ENCODE measurements around the gene BAZ2B.
A peak's percentile ranks its signal among the peaks of the same experiment; 100 is the strongest.
"Not testable (repeated sequence)": the region's sequence is repeated elsewhere in the genome, so short reads cannot be mapped to it uniquely, and the experiment has no call there.

BAZ2B gene

GRCh38 chr2:159546039-159546438 lies 70.3 kb downstream of the BAZ2B start:
- H3K9me3 Mint-ChIP-seq: peaks cover 7% of the 10 kb centered on the region

GRCh38 chr2:159545085-159545484 lies 71.3 kb downstream of the BAZ2B start:
- no peak for ATAC-seq
- Mint-ChIP-seq H3K4me1 (peaks cover 6% of the 10 kb centered on the region), H3K36me3 (peaks cover 22% of the 10 kb centered on the region), H3K27ac (no peak overlapping the region), H3K4me3 (no peak overlapping the region), H3K27me3 (no peaks in the 10 kb centered on the region), H3K9me3 (peaks cover 7% of the 10 kb centered on the region)

More at GRCh38 chr2:159546039-159546438, 70.3 kb downstream of the BAZ2B start:
- no peaks in the 10 kb centered on the region for H3K27me3 Mint-ChIP-seq
- no peak for ATAC-seq
- peaks cover 6% of the 10 kb centered on the region for H3K4me1 Mint-ChIP-seq
- peaks cover 22% of the 10 kb centered on the region for H3K36me3 Mint-ChIP-seq
- H3K27ac Mint-ChIP-seq: no peak overlapping the region
- no peak overlapping the region for H3K4me3 Mint-ChIP-seq

DNA sequence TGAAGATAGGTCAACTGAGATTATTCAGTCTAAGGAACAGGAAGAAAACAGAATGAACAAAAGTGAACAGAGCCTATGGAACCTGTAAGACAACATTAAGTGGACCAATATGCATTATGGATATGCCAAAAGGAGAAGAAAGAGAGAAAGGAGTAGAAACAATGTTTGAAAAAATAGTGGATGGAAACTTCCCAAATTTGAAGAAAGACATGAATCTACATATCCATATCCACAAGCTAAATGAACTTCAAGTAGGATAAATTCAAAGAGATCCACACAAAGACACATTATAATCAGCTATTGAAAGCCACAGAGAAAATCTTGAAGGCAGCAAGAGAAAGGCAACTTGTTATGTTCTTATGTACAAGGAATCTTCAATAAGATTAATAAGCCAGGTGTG lies 74.2 kb downstream of the BAZ2B start:
- no peak overlapping the region for H3K4me3 Mint-ChIP-seq
- ATAC-seq: no peak
- H3K4me1 Mint-ChIP-seq: no peaks in the 10 kb centered on the region
- peaks cover 7% of the 10 kb centered on the region for H3K9me3 Mint-ChIP-seq
- H3K27ac Mint-ChIP-seq: no peak overlapping the region
- H3K36me3 Mint-ChIP-seq: peaks cover 22% of the 10 kb centered on the region
- no peaks in the 10 kb centered on the region for H3K27me3 Mint-ChIP-seq

DNA sequence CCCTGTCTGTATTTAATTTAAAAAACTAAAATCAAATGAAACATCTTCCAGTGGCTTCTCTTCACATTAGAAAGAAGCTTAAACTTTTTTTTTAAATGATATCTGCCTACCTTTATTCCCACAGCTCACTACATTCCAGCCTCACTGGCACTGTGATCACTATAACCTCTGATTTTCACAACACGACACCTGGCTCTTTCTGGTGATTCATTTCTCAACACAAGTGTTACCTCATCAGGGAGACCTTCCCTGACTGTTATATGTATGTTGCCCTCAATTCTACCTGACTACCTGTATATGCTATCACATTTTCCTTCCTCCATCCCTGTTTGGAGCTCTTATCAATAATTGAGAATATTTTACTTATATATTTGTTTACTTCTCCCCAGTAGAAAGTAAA lies 76.6 kb downstream of the BAZ2B start:
- no peaks in the 10 kb centered on the region for H3K27me3 Mint-ChIP-seq
- H3K9me3 Mint-ChIP-seq: peaks cover 7% of the 10 kb centered on the region
- H3K4me3 Mint-ChIP-seq: no peak overlapping the region
- no peak for ATAC-seq
- peaks cover 22% of the 10 kb centered on the region for H3K36me3 Mint-ChIP-seq
- no peaks in the 10 kb centered on the region for H3K4me1 Mint-ChIP-seq
- no peak overlapping the region for H3K27ac Mint-ChIP-seq

- Mint-ChIP-seq H3K27ac (no peak overlapping the region), H3K9me3 (peaks cover 7% of the 10 kb centered on the region), H3K27me3 (no peaks in the 10 kb centered on the region), H3K4me1 (no peaks in the 10 kb centered on the region), H3K36me3 (peaks cover 13% of the 10 kb centered on the region), H3K4me3 (no peak overlapping the region)
- no peak for ATAC-seq
Measured at GRCh38 chr2:159538801-159539200, 77.5 kb downstream of the BAZ2B start.

DNA sequence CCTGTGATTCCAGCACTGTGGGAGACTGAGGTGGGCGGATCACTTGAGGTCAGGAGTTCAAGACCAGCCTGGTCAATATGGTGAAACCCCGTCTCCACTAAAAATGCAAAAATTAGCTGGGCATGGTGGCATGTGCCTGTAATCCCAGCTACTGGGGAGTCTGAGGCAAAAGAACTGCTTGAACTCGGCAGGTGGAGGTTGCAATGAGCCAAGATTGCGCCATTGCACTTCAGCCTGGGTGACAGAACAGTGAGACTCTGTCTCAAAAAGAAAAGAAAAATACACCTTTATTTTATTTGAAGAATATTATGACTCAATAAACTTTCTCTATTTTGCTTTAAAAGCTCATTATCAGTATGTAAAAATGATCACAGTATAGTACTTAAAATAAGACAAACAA lies 81.1 kb downstream of the BAZ2B start:
- ATAC-seq, H3K9me3 Mint-ChIP-seq, H3K4me3 Mint-ChIP-seq, H3K4me1 Mint-ChIP-seq, H3K36me3 Mint-ChIP-seq, H3K27ac Mint-ChIP-seq, H3K27me3 Mint-ChIP-seq: not testable (repeated sequence)

DNA sequence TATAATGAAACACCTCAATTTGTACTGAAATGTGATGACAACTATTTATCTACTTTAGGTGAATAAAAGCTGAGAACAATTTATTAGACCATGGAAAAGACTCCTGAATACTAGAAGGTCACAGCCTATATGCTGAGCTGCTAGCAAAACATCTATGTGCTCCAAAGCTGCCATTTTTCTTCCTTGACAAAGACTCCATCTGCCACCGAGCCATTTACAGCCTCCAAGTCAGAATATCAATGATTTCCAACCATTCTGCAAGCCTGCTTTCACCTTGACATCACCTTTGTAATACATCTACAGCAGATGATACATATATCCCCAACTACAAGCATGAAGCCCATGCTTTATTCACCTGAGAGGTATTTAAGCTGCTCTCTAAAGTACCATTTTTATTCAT lies 84.9 kb downstream of the BAZ2B start:
- H3K9me3 Mint-ChIP-seq: no peaks in the 10 kb centered on the region
- H3K36me3 Mint-ChIP-seq: no peaks in the 10 kb centered on the region
- no peak overlapping the region for H3K27ac Mint-ChIP-seq
- H3K27me3 Mint-ChIP-seq: no peaks in the 10 kb centered on the region
- ATAC-seq: no peak
- no peaks in the 10 kb centered on the region for H3K4me1 Mint-ChIP-seq
- no peak overlapping the region for H3K4me3 Mint-ChIP-seq

GRCh38 chr2:159526433-159526832 lies 89.9 kb downstream of the BAZ2B start:
- Mint-ChIP-seq H3K4me3 (no peak overlapping the region), H3K27me3 (no peaks in the 10 kb centered on the region), H3K27ac (no peak overlapping the region), H3K9me3 (no peaks in the 10 kb centered on the region), H3K36me3 (no peaks in the 10 kb centered on the region), H3K4me1 (no peaks in the 10 kb centered on the region)
- ATAC-seq: no peak

- Mint-ChIP-seq H3K9me3 (no peaks in the 10 kb centered on the region), H3K4me3 (no peak overlapping the region), H3K27me3 (no peaks in the 10 kb centered on the region), H3K27ac (no peak overlapping the region), H3K4me1 (no peaks in the 10 kb centered on the region), H3K36me3 (no peaks in the 10 kb centered on the region)
- ATAC-seq: no peak
Measured at GRCh38 chr2:159525012-159525411, 91.3 kb downstream of the BAZ2B start.

- no peak for ATAC-seq
- Mint-ChIP-seq H3K27ac (no peak overlapping the region), H3K4me1 (no peaks in the 10 kb centered on the region), H3K9me3 (no peaks in the 10 kb centered on the region), H3K36me3 (no peaks in the 10 kb centered on the region), H3K27me3 (no peaks in the 10 kb centered on the region), H3K4me3 (no peak overlapping the region)
Measured at GRCh38 chr2:159521272-159521671, 95.1 kb downstream of the BAZ2B start.

- H3K4me1 Mint-ChIP-seq: peaks cover 8% of the 10 kb centered on the region
- no peak for ATAC-seq
- no peaks in the 10 kb centered on the region for H3K9me3 Mint-ChIP-seq
- H3K27ac Mint-ChIP-seq: no peak overlapping the region
- peaks cover 7% of the 10 kb centered on the region for H3K36me3 Mint-ChIP-seq
- no peak overlapping the region for H3K4me3 Mint-ChIP-seq
- no peaks in the 10 kb centered on the region for H3K27me3 Mint-ChIP-seq
Measured at GRCh38 chr2:159518321-159519005, 97.9 kb downstream of the BAZ2B start.

DNA sequence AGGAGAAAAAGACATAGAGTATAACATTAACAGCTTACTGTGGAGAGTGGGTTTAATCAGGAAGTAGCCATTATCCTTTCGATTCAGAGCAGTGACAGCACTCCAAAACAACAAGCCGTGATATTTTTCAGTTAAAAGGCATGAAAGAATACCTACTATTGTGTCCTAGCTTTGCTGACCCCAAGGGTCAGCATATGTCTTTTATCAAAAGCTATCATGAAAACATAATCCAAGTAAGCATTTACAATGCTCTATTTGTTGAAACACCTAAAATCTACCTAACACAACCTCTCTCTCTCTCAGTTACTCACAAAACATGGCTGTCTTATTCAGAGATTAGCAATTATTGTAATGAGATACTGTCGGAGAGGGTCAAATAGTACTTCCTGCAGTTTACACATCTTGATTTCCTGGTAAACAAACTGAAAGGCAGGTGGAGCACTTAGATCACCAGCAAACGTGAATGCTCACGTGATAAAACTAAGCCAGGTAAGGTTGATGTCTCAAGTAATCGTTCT lies 100.0 kb downstream of the BAZ2B start:
- peaks cover 12% of the 10 kb centered on the region for H3K4me1 Mint-ChIP-seq
- no peaks in the 10 kb centered on the region for H3K9me3 Mint-ChIP-seq
- peaks cover 10% of the 10 kb centered on the region for H3K36me3 Mint-ChIP-seq
- peak overlapping the region; percentile 88 for H3K27ac Mint-ChIP-seq
- ATAC-seq: peak; percentile 83
- peak overlapping the region; percentile 76 for H3K4me3 Mint-ChIP-seq
- H3K27me3 Mint-ChIP-seq: no peaks in the 10 kb centered on the region

DNA sequence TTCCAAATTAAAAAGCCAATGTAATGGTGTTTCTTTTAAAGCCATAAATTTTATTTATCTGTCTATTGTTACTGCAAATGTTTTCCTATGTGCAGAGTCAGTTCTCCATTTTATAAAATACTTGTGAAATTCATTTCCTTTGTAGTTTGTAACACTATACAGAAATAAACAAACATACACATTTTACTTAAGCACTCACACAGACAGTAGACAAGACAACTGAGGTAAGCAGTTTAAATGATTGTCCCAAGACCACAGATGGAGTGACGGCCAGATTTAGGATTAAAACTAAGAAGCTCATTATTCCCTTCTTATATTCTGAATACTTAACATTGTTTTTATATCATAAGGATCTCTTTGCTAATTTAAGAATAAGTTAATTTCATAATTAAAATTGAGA lies 100.9 kb downstream of the BAZ2B start:
- Mint-ChIP-seq H3K27me3 (no peaks in the 10 kb centered on the region), H3K4me3 (peak overlapping the region; percentile 58), H3K36me3 (peaks cover 10% of the 10 kb centered on the region), H3K27ac (peak overlapping the region; percentile 88), H3K4me1 (peaks cover 12% of the 10 kb centered on the region), H3K9me3 (no peaks in the 10 kb centered on the region)
- ATAC-seq: no peak

DNA sequence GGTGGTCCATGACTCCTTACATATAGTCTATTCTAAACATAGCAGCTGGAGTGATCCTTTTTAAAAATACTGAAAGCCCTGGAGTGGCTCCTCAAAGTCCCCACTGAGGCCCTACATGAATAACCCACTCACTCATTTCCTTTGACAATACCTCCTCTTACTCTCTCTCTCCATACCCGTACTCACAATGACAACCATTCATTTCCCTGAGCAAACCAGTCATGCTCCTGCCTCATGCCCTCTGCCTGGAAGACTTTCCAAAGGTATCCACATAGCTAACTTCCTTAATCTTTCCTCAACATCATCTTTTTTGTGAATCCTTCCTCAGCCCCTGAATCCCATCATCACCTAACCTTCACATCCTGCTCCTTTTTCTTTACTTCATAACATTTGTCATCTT lies 102.6 kb downstream of the BAZ2B start:
- Mint-ChIP-seq H3K4me3 (no peak overlapping the region), H3K27me3 (no peaks in the 10 kb centered on the region)
- ATAC-seq: no peak

GRCh38 chr2:159508140-159508539 lies 108.2 kb downstream of the BAZ2B start:
- no peaks in the 10 kb centered on the region for H3K27me3 Mint-ChIP-seq
- no peak overlapping the region for H3K27ac Mint-ChIP-seq
- no peak overlapping the region for H3K4me3 Mint-ChIP-seq
- no peak for ATAC-seq
- H3K36me3 Mint-ChIP-seq: peaks cover 3% of the 10 kb centered on the region
- peaks cover 9% of the 10 kb centered on the region for H3K4me1 Mint-ChIP-seq
- no peaks in the 10 kb centered on the region for H3K9me3 Mint-ChIP-seq

More for the DNA sequence above, 102.6 kb downstream of the BAZ2B start:
- Mint-ChIP-seq H3K9me3 (no peaks in the 10 kb centered on the region), H3K36me3 (peaks cover 10% of the 10 kb centered on the region), H3K27ac (no peak overlapping the region), H3K4me1 (peaks cover 13% of the 10 kb centered on the region)

- H3K27ac Mint-ChIP-seq: no peak overlapping the region
- no peaks in the 10 kb centered on the region for H3K27me3 Mint-ChIP-seq
- H3K36me3 Mint-ChIP-seq: peaks cover 10% of the 10 kb centered on the region
- no peak overlapping the region for H3K4me3 Mint-ChIP-seq
- H3K4me1 Mint-ChIP-seq: peaks cover 8% of the 10 kb centered on the region
- H3K9me3 Mint-ChIP-seq: peaks cover 2% of the 10 kb centered on the region
- ATAC-seq: no peak
Measured at GRCh38 chr2:159506764-159507440, 109.4 kb downstream of the BAZ2B start.
